ENCODE data around the gene BCL7A. TPM values are rescaled to one million over a fixed set of nuclear protein-coding genes. Genes with fewer than 3 reads are reported as not detected.

Gene BCL7A
- total and polyA plus RNA-seq, 9 of the 15 experiments (the other 6 are each of a cell fraction or from before 2014, with no cell fraction given) = 0.25 to 21.9 (median 14.9) TPM

- no peak for TF ChIP-seq RERE (CRISPR knock-in tag; IDR thresholded peaks at IDR 0.05; ENCODE audit: borderline replicate concordance)
- no peak for TF ChIP-seq PBX2 (CRISPR knock-in tag; IDR thresholded peaks at IDR 0.05; ENCODE audit: low read depth)
- TF ChIP-seq PBX2 (tag; conservative IDR thresholded peaks at IDR 0.05; ENCODE audit: low read depth) = 0 out of 2 replicates have a peak, but pooled peaks have one; percentile 15
- TF ChIP-seq TARDBP (IDR thresholded peaks at IDR 0.05) = no peak
- TF ChIP-seq CBX8 (IDR thresholded peaks at IDR 0.05; ENCODE audit: borderline replicate concordance, extremely low read depth, low read depth, low read length, poor library complexity, severe bottlenecking) = no peak
- no peak; the same call in 1 of the 2 replicates for TF ChIP-seq EP300 (IDR thresholded peaks at IDR 0.05; ENCODE audit: low read length)
- no peak; the same call in 1 of the 2 replicates for TF ChIP-seq ATF7 (IDR thresholded peaks at IDR 0.05)
- TF ChIP-seq XRCC3 (IDR thresholded peaks at IDR 0.05) = no peak
- TF ChIP-seq TAF15 (IDR thresholded peaks at IDR 0.05; ENCODE audit: low read depth, low read length) = no peak
- TF ChIP-seq, protein P1, sequence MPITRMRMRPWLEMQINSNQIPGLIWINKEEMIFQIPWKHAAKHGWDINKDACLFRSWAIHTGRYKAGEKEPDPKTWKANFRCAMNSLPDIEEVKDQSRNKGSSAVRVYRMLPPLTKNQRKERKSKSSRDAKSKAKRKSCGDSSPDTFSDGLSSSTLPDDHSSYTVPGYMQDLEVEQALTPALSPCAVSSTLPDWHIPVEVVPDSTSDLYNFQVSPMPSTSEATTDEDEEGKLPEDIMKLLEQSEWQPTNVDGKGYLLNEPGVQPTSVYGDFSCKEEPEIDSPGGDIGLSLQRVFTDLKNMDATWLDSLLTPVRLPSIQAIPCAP (CRISPR knock-in tag; IDR thresholded peaks at IDR 0.05; ENCODE audit: borderline replicate concordance) = no peak
- TF ChIP-seq, protein P2, sequence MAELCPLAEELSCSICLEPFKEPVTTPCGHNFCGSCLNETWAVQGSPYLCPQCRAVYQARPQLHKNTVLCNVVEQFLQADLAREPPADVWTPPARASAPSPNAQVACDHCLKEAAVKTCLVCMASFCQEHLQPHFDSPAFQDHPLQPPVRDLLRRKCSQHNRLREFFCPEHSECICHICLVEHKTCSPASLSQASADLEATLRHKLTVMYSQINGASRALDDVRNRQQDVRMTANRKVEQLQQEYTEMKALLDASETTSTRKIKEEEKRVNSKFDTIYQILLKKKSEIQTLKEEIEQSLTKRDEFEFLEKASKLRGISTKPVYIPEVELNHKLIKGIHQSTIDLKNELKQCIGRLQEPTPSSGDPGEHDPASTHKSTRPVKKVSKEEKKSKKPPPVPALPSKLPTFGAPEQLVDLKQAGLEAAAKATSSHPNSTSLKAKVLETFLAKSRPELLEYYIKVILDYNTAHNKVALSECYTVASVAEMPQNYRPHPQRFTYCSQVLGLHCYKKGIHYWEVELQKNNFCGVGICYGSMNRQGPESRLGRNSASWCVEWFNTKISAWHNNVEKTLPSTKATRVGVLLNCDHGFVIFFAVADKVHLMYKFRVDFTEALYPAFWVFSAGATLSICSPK (IDR thresholded peaks at IDR 0.05; ENCODE audit: borderline replicate concordance) = no peak
- TF ChIP-seq ZNF655 (CRISPR knock-in tag; IDR thresholded peaks at IDR 0.05) = no peak
- TF ChIP-seq SETDB1 (IDR thresholded peaks at IDR 0.05; ENCODE audit: low read length) = no peak
- TF ChIP-seq PHF21A (IDR thresholded peaks at IDR 0.05; ENCODE audit: borderline replicate concordance, low read depth) = no peak
These were observed 41.4 kb downstream of the BCL7A start (continued) for GRCh38 chr12:122062832-122063693.
